ENCODE data around the gene PAIP2.
A peak's percentile ranks its signal among the peaks of the same experiment; 100 is the strongest.
"Not testable (repeated sequence)": the region's sequence is repeated elsewhere in the genome, so short reads cannot be mapped to it uniquely, and the experiment has no call there.

Gene PAIP2

GRCh38 chr5:139335811-139336210, 5.8 kb upstream of the PAIP2 start:
- Histone ChIP-seq H3K9me3 (ENCODE audit: control insufficient read depth in 2 of 2, low read length in 2 of 2) (no peaks in the 10 kb centered on the region), H3K27me3 (ENCODE audit: control insufficient read depth in 1 of 2, insufficient read depth in 2 of 2, low read length in 2 of 2) (no peaks in the 10 kb centered on the region), H3K9ac (ENCODE audit: low read length in 2 of 2) (no peak overlapping the region), H3K36me3 (ENCODE audit: control insufficient read depth in 2 of 2, insufficient read depth in 2 of 2, low read length in 2 of 2) (peaks cover 7 to 12% of the 10 kb centered on the region in 2 donors), H3K4me1 (ENCODE audit: control insufficient read depth, insufficient read depth, low read length) (no peaks in the 10 kb centered on the region), H3K4me3 (ENCODE audit: low read length in 2 of 2) (no peak overlapping the region), H3K27ac (ENCODE audit: low read length) (no peak overlapping the region)

- H3K9me3 ChIP-seq (ENCODE audit: control insufficient read depth in 2 of 2, low read length in 2 of 2), result no peaks in the 10 kb centered on the region
- no peak overlapping the region for H3K4me3 ChIP-seq (ENCODE audit: low read length in 2 of 2)
- no peak overlapping the region for H3K27ac ChIP-seq (ENCODE audit: low read length)
- H3K9ac ChIP-seq (ENCODE audit: low read length in 2 of 2), result no peak overlapping the region
- H3K36me3 ChIP-seq (ENCODE audit: control insufficient read depth in 2 of 2, insufficient read depth in 2 of 2, low read length in 2 of 2), result no peaks in the 10 kb centered on the region
- no peaks in the 10 kb centered on the region for H3K27me3 ChIP-seq (ENCODE audit: control insufficient read depth in 1 of 2, insufficient read depth in 2 of 2, low read length in 2 of 2)
- H3K4me1 ChIP-seq (ENCODE audit: control insufficient read depth, insufficient read depth, low read length), result peaks cover 15% of the 10 kb centered on the region
Observed at GRCh38 chr5:139340051-139340450, 1.6 kb upstream of the PAIP2 start.

- peaks cover 15% of the 10 kb centered on the region for H3K4me1 ChIP-seq (ENCODE audit: control insufficient read depth, insufficient read depth, low read length)
- H3K4me3 ChIP-seq (ENCODE audit: low read length in 2 of 2), result peak overlapping the region; percentile 98 to 99
- peak overlapping the region; percentile 97 for H3K27ac ChIP-seq (ENCODE audit: low read length)
- no peaks in the 10 kb centered on the region for H3K36me3 ChIP-seq (ENCODE audit: control insufficient read depth in 2 of 2, insufficient read depth in 2 of 2, low read length in 2 of 2)
- H3K9me3 ChIP-seq (ENCODE audit: control insufficient read depth in 2 of 2, low read length in 2 of 2), result no peaks in the 10 kb centered on the region
- no peaks in the 10 kb centered on the region for H3K27me3 ChIP-seq (ENCODE audit: control insufficient read depth in 1 of 2, insufficient read depth in 2 of 2, low read length in 2 of 2)
- H3K9ac ChIP-seq (ENCODE audit: low read length in 2 of 2), result peak overlapping the region; percentile 60 to 63
Observed at GRCh38 chr5:139341187-139341688, 416 bp upstream of the PAIP2 start.

- H3K9me3 ChIP-seq (ENCODE audit: control insufficient read depth in 2 of 2, low read length in 2 of 2), result no peaks in the 10 kb centered on the region
- peak overlapping the region; percentile 97 for H3K27ac ChIP-seq (ENCODE audit: low read length)
- H3K27me3 ChIP-seq (ENCODE audit: control insufficient read depth in 1 of 2, insufficient read depth in 2 of 2, low read length in 2 of 2), result no peaks in the 10 kb centered on the region
- H3K4me3 ChIP-seq (ENCODE audit: low read length in 2 of 2), result peak overlapping the region; percentile 98 to 99
- H3K9ac ChIP-seq (ENCODE audit: low read length in 2 of 2), result peak overlapping the region; percentile 99
- H3K36me3 ChIP-seq (ENCODE audit: control insufficient read depth in 2 of 2, insufficient read depth in 2 of 2, low read length in 2 of 2), result no peaks in the 10 kb centered on the region
- H3K4me1 ChIP-seq (ENCODE audit: control insufficient read depth, insufficient read depth, low read length), result peaks cover 15% of the 10 kb centered on the region
Observed at GRCh38 chr5:139342423-139342723, 719 bp downstream of the PAIP2 start.

GRCh38 chr5:139343476-139343875, 1.8 kb downstream of the PAIP2 start:
- H3K4me3 ChIP-seq (ENCODE audit: low read length in 2 of 2), result peak overlapping the region; percentile 98 to 99
- no peak overlapping the region for H3K27ac ChIP-seq (ENCODE audit: low read length)
- H3K36me3 ChIP-seq (ENCODE audit: control insufficient read depth in 2 of 2, insufficient read depth in 2 of 2, low read length in 2 of 2), result no peaks in the 10 kb centered on the region
- peaks cover 15% of the 10 kb centered on the region for H3K4me1 ChIP-seq (ENCODE audit: control insufficient read depth, insufficient read depth, low read length)
- H3K27me3 ChIP-seq (ENCODE audit: control insufficient read depth in 1 of 2, insufficient read depth in 2 of 2, low read length in 2 of 2), result no peaks in the 10 kb centered on the region
- H3K9me3 ChIP-seq (ENCODE audit: control insufficient read depth in 2 of 2, low read length in 2 of 2), result no peaks in the 10 kb centered on the region
- peak overlapping the region in 1 of 2 donors; percentile 99 for H3K9ac ChIP-seq (ENCODE audit: low read length in 2 of 2)

GRCh38 chr5:139344177-139344576, 2.5 kb downstream of the PAIP2 start:
- H3K4me3 ChIP-seq (ENCODE audit: low read length in 2 of 2), result no peak overlapping the region
- H3K4me1 ChIP-seq (ENCODE audit: control insufficient read depth, insufficient read depth, low read length), result peaks cover 15% of the 10 kb centered on the region
- no peaks in the 10 kb centered on the region for H3K27me3 ChIP-seq (ENCODE audit: control insufficient read depth in 1 of 2, insufficient read depth in 2 of 2, low read length in 2 of 2)
- H3K27ac ChIP-seq (ENCODE audit: low read length), result no peak overlapping the region
- H3K9me3 ChIP-seq (ENCODE audit: control insufficient read depth in 2 of 2, low read length in 2 of 2), result no peaks in the 10 kb centered on the region
- no peaks in the 10 kb centered on the region for H3K36me3 ChIP-seq (ENCODE audit: control insufficient read depth in 2 of 2, insufficient read depth in 2 of 2, low read length in 2 of 2)
- no peak overlapping the region for H3K9ac ChIP-seq (ENCODE audit: low read length in 2 of 2)

GRCh38 chr5:139345442-139345841, 3.8 kb downstream of the PAIP2 start:
- not testable (repeated sequence) for H3K27ac ChIP-seq (ENCODE audit: low read length); H3K9me3 ChIP-seq (ENCODE audit: control insufficient read depth in 2 of 2, low read length in 2 of 2); H3K27me3 ChIP-seq (ENCODE audit: control insufficient read depth in 1 of 2, insufficient read depth in 2 of 2, low read length in 2 of 2); H3K36me3 ChIP-seq (ENCODE audit: control insufficient read depth in 2 of 2, insufficient read depth in 2 of 2, low read length in 2 of 2); H3K9ac ChIP-seq (ENCODE audit: low read length in 2 of 2); H3K4me3 ChIP-seq (ENCODE audit: low read length in 2 of 2)
- peaks cover 17% of the 10 kb centered on the region for H3K4me1 ChIP-seq (ENCODE audit: control insufficient read depth, insufficient read depth, low read length)

GRCh38 chr5:139347863-139348262, 6.2 kb downstream of the PAIP2 start:
- not testable (repeated sequence) for H3K9me3 ChIP-seq (ENCODE audit: control insufficient read depth in 2 of 2, low read length in 2 of 2); H3K27ac ChIP-seq (ENCODE audit: low read length); H3K36me3 ChIP-seq (ENCODE audit: control insufficient read depth in 2 of 2, insufficient read depth in 2 of 2, low read length in 2 of 2); H3K4me3 ChIP-seq (ENCODE audit: low read length in 2 of 2); H3K9ac ChIP-seq (ENCODE audit: low read length in 2 of 2); H3K27me3 ChIP-seq (ENCODE audit: control insufficient read depth in 1 of 2, insufficient read depth in 2 of 2, low read length in 2 of 2); H3K4me1 ChIP-seq (ENCODE audit: control insufficient read depth, insufficient read depth, low read length)

- Histone ChIP-seq H3K4me1 (ENCODE audit: control insufficient read depth, insufficient read depth, low read length) (peaks cover 2% of the 10 kb centered on the region), H3K27me3 (ENCODE audit: control insufficient read depth in 1 of 2, insufficient read depth in 2 of 2, low read length in 2 of 2) (no peaks in the 10 kb centered on the region)
Observed at GRCh38 chr5:139354186-139354585, 12.5 kb downstream of the PAIP2 start.

GRCh38 chr5:139355900-139356299, 14.2 kb downstream of the PAIP2 start:
- H3K36me3 ChIP-seq (ENCODE audit: control insufficient read depth in 2 of 2, insufficient read depth in 2 of 2, low read length in 2 of 2); H3K4me3 ChIP-seq (ENCODE audit: low read length in 2 of 2); H3K27ac ChIP-seq (ENCODE audit: low read length); H3K27me3 ChIP-seq (ENCODE audit: control insufficient read depth in 1 of 2, insufficient read depth in 2 of 2, low read length in 2 of 2); H3K4me1 ChIP-seq (ENCODE audit: control insufficient read depth, insufficient read depth, low read length); H3K9ac ChIP-seq (ENCODE audit: low read length in 2 of 2); H3K9me3 ChIP-seq (ENCODE audit: control insufficient read depth in 2 of 2, low read length in 2 of 2): not testable (repeated sequence)

More at GRCh38 chr5:139354186-139354585, 12.5 kb downstream of the PAIP2 start:
- Histone ChIP-seq H3K9me3 (ENCODE audit: control insufficient read depth in 2 of 2, low read length in 2 of 2) (no peaks in the 10 kb centered on the region), H3K9ac (ENCODE audit: low read length in 2 of 2) (no peak overlapping the region), H3K4me3 (ENCODE audit: low read length in 2 of 2) (no peak overlapping the region), H3K27ac (ENCODE audit: low read length) (no peak overlapping the region), H3K36me3 (ENCODE audit: control insufficient read depth in 2 of 2, insufficient read depth in 2 of 2, low read length in 2 of 2) (peaks cover 0 to 4% of the 10 kb centered on the region in 2 donors)

GRCh38 chr5:139358064-139358463, 16.4 kb downstream of the PAIP2 start:
- Histone ChIP-seq H3K9me3 (ENCODE audit: control insufficient read depth in 2 of 2, low read length in 2 of 2) (no peaks in the 10 kb centered on the region), H3K4me3 (ENCODE audit: low read length in 2 of 2) (no peak overlapping the region), H3K27me3 (ENCODE audit: control insufficient read depth in 1 of 2, insufficient read depth in 2 of 2, low read length in 2 of 2) (no peaks in the 10 kb centered on the region), H3K4me1 (ENCODE audit: control insufficient read depth, insufficient read depth, low read length) (no peaks in the 10 kb centered on the region), H3K27ac (ENCODE audit: low read length) (no peak overlapping the region), H3K9ac (ENCODE audit: low read length in 2 of 2) (no peak overlapping the region), H3K36me3 (ENCODE audit: control insufficient read depth in 2 of 2, insufficient read depth in 2 of 2, low read length in 2 of 2) (peaks cover 0 to 4% of the 10 kb centered on the region in 2 donors)
